GM23248 (cell line): Measurements from ENCODE around the gene SSTR5.

Experiments used
- EZH2 ChIP-seq: fragments of 200-600 bp; sonication (generic); IDR thresholded peaks from 2 replicates; pipeline ENCODE4 v1.6.1; 2018; ENCODE audit warnings: antibody characterized with exemption, mild to moderate bottlenecking; ENCODE audit not compliant: insufficient read depth, poor library complexity, severe bottlenecking
- EZH2phosphoT487 ChIP-seq: fragments of 200-600 bp; sonication (generic); IDR thresholded peaks from 2 replicates; pipeline ENCODE4 v1.6.1; 2018; ENCODE audit warnings: antibody characterized with exemption, moderate library complexity, mild to moderate bottlenecking, low read depth; ENCODE audit not compliant: insufficient read depth

GRCh38 chr16:1042866-1043265 lies 29.7 kb upstream of the SSTR5 start:
- TF ChIP-seq EZH2phosphoT487 (no peak), EZH2 (no peak)
